Parietal lobe (tissue), 1 donor: ENCODE measurements around the gene GAGE1. TPM values are rescaled to one million over a fixed set of nuclear protein-coding genes. Genes with fewer than 3 reads are reported as not detected.

Source experiments
- total RNA-seq: library from RNA; depleted of rRNA; stranded (reverse); fragments of >200 nt; gene quantifications from one replicate; pipeline ENCODE4 v1.2.3, GENCODE V29; 2014

The GAGE1 gene, protein sequence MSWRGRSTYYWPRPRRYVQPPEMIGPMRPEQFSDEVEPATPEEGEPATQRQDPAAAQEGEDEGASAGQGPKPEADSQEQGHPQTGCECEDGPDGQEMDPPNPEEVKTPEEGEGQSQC
- not detected for total RNA-seq

DNA sequence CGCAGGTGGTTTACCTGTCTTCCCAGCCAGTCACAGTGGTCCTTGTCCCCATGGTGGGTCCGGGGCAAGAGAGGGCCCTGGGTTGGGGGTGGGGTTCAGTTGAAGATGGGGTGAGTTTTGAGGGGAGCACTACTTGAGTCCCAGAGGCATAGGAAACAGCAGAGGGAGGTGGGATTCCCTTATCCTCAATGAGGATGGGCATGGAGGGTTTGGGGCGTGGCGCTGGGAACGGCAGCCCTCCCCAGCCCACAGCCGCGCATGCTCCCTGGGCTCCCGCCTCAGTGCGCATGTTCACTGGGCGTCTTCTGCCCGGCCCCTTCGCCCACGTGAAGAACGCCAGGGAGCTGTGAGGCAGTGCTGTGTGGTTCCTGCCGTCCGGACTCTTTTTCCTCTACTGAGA lies at the start of gene GAGE1:
TSS of gene GAGE1 (plus strand) at position 301 of the 400 bp plus-strand sequence. CDS start 1,155 bp downstream, outside the sequence.

GRCh38 chrX:49550989-49551388 lies 47.8 kb upstream of the GAGE1 start, which contains the start of gene GAGE12E:
Gene GAGE12E, plus strand, starts transcription at chrX:49551289. Its CDS starts 1,155 bp downstream, at chrX:49552444.

DNA sequence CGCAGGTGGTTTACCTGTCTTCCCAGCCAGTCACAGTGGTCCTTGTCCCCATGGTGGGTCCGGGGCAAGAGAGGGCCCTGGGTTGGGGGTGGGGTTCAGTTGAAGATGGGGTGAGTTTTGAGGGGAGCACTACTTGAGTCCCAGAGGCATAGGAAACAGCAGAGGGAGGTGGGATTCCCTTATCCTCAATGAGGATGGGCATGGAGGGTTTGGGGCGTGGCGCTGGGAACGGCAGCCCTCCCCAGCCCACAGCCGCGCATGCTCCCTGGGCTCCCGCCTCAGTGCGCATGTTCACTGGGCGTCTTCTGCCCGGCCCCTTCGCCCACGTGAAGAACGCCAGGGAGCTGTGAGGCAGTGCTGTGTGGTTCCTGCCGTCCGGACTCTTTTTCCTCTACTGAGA lies 38.3 kb upstream of the GAGE1 start, which contains the start of gene GAGE12F:
TSS of gene GAGE12F (plus strand) at position 301 of the 400 bp plus-strand sequence. CDS start 1,155 bp downstream, outside the sequence.

DNA sequence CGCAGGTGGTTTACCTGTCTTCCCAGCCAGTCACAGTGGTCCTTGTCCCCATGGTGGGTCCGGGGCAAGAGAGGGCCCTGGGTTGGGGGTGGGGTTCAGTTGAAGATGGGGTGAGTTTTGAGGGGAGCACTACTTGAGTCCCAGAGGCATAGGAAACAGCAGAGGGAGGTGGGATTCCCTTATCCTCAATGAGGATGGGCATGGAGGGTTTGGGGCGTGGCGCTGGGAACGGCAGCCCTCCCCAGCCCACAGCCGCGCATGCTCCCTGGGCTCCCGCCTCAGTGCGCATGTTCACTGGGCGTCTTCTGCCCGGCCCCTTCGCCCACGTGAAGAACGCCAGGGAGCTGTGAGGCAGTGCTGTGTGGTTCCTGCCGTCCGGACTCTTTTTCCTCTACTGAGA lies 28.7 kb upstream of the GAGE1 start, which contains the start of gene GAGE12G:
TSS of gene GAGE12G (plus strand) at position 301 of the 400 bp plus-strand sequence. CDS start 1,155 bp downstream, outside the sequence.

DNA sequence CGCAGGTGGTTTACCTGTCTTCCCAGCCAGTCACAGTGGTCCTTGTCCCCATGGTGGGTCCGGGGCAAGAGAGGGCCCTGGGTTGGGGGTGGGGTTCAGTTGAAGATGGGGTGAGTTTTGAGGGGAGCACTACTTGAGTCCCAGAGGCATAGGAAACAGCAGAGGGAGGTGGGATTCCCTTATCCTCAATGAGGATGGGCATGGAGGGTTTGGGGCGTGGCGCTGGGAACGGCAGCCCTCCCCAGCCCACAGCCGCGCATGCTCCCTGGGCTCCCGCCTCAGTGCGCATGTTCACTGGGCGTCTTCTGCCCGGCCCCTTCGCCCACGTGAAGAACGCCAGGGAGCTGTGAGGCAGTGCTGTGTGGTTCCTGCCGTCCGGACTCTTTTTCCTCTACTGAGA lies 19.2 kb upstream of the GAGE1 start, which contains the start of gene GAGE12H:
TSS of gene GAGE12H (plus strand) at position 301 of the 400 bp plus-strand sequence. CDS start 1,155 bp downstream, outside the sequence.

DNA sequence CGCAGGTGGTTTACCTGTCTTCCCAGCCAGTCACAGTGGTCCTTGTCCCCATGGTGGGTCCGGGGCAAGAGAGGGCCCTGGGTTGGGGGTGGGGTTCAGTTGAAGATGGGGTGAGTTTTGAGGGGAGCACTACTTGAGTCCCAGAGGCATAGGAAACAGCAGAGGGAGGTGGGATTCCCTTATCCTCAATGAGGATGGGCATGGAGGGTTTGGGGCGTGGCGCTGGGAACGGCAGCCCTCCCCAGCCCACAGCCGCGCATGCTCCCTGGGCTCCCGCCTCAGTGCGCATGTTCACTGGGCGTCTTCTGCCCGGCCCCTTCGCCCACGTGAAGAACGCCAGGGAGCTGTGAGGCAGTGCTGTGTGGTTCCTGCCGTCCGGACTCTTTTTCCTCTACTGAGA lies 9.6 kb upstream of the GAGE1 start, which contains the start of gene GAGE2A:
TSS of gene GAGE2A (plus strand) at position 301 of the 400 bp plus-strand sequence. CDS start 1,155 bp downstream, outside the sequence.

Other genes starting within 250 kb of the GAGE1 start
- gene GAGE12C, start 66.8 kb upstream of the GAGE1 start, total RNA-seq, result not detected
- gene GAGE12D, start 57.3 kb upstream of the GAGE1 start, total RNA-seq, result not detected
- not detected for gene GAGE12E, start 47.7 kb upstream of the GAGE1 start, total RNA-seq
- not detected for gene GAGE12F, start 38.2 kb upstream of the GAGE1 start, total RNA-seq
- not detected for gene GAGE12G, start 28.6 kb upstream of the GAGE1 start, total RNA-seq
- not detected for gene GAGE12H, start 19.1 kb upstream of the GAGE1 start, total RNA-seq
- gene GAGE2A, start 9.5 kb upstream of the GAGE1 start, total RNA-seq, result not detected
- not detected for gene PAGE1, start 97.0 kb downstream of the GAGE1 start, total RNA-seq
- gene PAGE4, start 230.3 kb downstream of the GAGE1 start, total RNA-seq, result not detected